Activated T-cell treated with anti-CD3 and anti-CD28 coated beads for 48 hours (primary cell): Measurements from ENCODE around the gene PRRC2B.

Source experiments
- DNase-seq: peaks from one replicate; pipeline ENCODE4 v3.0.0-alpha.2; 2020; ENCODE audit warnings: low read depth

Gene PRRC2B

GRCh38 chr9:131516930-131517329, 123.0 kb downstream of the PRRC2B start:
- DNase-seq, result no peak

- no peak for DNase-seq
These were observed 123.9 kb downstream of the PRRC2B start for GRCh38 chr9:131517761-131518190.

GRCh38 chr9:131518553-131518952, 124.7 kb downstream of the PRRC2B start:
- no peak for DNase-seq

GRCh38 chr9:131520503-131520902, 126.6 kb downstream of the PRRC2B start:
- DNase-seq, result no peak

GRCh38 chr9:131521203-131521602, 127.3 kb downstream of the PRRC2B start:
- no peak for DNase-seq

- DNase-seq, result no peak
These were observed 127.9 kb downstream of the PRRC2B start for GRCh38 chr9:131521822-131522221.

GRCh38 chr9:131522257-131523085, 128.6 kb downstream of the PRRC2B start:
- no peak for DNase-seq

GRCh38 chr9:131523086-131523388, 129.2 kb downstream of the PRRC2B start:
- no peak for DNase-seq

- DNase-seq, result no peak
These were observed 129.9 kb downstream of the PRRC2B start for GRCh38 chr9:131523451-131524435.

- DNase-seq, result no peak
These were observed 130.9 kb downstream of the PRRC2B start for GRCh38 chr9:131524665-131525315.

GRCh38 chr9:131525643-131526565, 132.0 kb downstream of the PRRC2B start:
- no peak for DNase-seq

- DNase-seq, result no peak
These were observed 134.3 kb downstream of the PRRC2B start for GRCh38 chr9:131528186-131528585.

- DNase-seq, result no peak
These were observed 135.1 kb downstream of the PRRC2B start for GRCh38 chr9:131528886-131529505.

- no peak for DNase-seq
These were observed 136.0 kb downstream of the PRRC2B start for GRCh38 chr9:131529597-131530545.

GRCh38 chr9:131530546-131530919, 136.6 kb downstream of the PRRC2B start:
- DNase-seq, result peak; percentile 15

GRCh38 chr9:131530920-131531832, 137.3 kb downstream of the PRRC2B start, which contains the start of gene UCK1:
Gene UCK1, minus strand, starts transcription at chr9:131531263. Its CDS starts 89 bp downstream, at chr9:131531174.
- DNase-seq, result peak; percentile 70

GRCh38 chr9:131534721-131535237, 140.9 kb downstream of the PRRC2B start:
- no peak for DNase-seq

- DNase-seq, result no peak
These were observed 144.1 kb downstream of the PRRC2B start for GRCh38 chr9:131537946-131538345.
